Suppressor macrophage treated with lipopolysaccharide for 1 hour (primary cell): ENCODE results near the gene INTS2.

Experiments used
- DNase-seq, 3 donors: peaks; one replicate each; pipeline ENCODE4 v3.0.0-alpha.2; 2020 to 2022

Gene INTS2

DNA sequence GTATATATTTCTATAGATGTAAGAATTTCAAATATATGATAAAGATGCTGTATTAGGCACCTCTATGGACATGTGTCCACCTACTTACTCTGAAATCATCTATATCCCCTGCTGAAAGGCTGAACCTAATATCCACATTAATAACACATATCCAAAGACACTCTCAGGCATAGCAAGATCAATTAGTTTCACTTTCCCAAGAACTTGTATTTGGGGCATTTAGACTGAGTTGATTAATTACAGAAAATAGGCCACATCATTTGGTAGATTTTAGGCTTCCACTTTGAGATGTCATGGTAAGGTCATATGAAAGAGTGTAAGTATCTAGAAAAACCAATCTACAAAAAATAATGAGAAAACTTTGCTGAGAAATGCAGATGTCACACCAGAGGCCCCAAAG is 109.6 kb downstream of the INTS2 start:
- DNase-seq, result no peak

GRCh38 chr17:61817452-61817851 is 110.3 kb downstream of the INTS2 start:
- DNase-seq, result no peak

GRCh38 chr17:61816538-61816937 is 111.2 kb downstream of the INTS2 start:
- DNase-seq, result peak; percentile 83 to 93 (median 92)

DNA sequence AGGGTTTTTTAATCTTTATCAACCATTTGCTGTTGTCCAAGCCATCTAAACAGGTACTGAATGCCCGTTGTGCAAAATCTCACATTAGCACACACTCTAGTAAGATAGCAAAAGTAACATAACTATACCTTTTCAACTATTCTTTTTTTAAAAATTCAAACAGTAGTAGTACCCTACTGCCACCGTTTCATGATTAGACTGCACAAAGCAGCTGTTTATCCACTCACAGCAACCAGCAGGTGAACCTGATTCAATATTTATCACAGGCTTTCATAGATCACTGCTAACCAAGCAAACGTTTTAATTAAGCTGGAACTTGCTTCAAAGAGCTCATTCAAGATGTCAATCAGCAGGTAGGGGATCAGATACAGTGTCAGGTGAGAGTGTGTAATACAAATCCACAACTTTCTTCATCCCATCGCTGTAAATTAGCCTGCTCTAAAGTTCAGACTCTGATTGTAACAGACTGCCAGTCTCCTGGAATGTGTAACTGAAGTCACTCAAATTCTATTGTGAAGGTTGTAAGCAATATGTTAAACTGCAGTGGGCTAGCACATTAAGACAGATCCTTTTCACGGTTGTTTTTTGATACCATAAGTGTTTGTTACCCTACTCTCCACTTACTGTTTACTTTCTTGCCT is 111.8 kb downstream of the INTS2 start:
- no peak for DNase-seq
